Stimulated activated CD4-positive, alpha-beta T cell treated with anti-CD3 and anti-CD28 coated beads, Interleukin-12 subunit alpha, Interleukin-12 subunit beta, amount 100 ng/mL, for 48 hours (primary cell): ENCODE data around the gene CARD10.

ENCODE experiments used
- DNase-seq, 3 donors: peaks; one replicate each; pipeline ENCODE4 v3.0.0-alpha.2; 2020; ENCODE audit warnings: low read depth in 2 of 3, low spot score in 1 of 3

The CARD10 gene

GRCh38 chr22:37440875-37441274, 78.3 kb downstream of the CARD10 start:
- no peak for DNase-seq
